ENCODE measurements around the gene ALPK1.
"Not testable (repeated sequence)": the region's sequence is repeated elsewhere in the genome, so short reads cannot be mapped to it uniquely, and the experiment has no call there.

Gene ALPK1

DNA sequence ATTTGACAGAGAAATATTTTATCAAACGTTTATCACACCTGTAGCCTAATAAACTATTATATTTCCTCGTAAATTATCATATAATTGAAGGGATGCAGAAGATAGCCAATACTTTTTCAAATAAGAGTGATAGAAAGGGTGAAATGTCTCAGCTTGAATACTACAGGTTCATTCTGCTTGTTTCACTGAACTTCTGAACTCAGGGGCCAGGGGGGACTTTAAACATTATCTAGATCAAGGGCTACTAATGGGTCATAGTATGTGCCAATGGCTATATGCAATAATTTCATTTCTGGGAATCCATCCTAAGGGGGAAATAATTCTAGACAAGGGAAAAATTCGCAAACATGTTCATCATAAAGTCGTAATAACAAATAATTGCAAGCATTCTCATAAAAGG lies 2.6 kb downstream of the ALPK1 start:
- H3K4me3 ChIP-seq (ENCODE audit: low read depth, low read length), result no peak overlapping the region
- TF ChIP-seq, protein P1, sequence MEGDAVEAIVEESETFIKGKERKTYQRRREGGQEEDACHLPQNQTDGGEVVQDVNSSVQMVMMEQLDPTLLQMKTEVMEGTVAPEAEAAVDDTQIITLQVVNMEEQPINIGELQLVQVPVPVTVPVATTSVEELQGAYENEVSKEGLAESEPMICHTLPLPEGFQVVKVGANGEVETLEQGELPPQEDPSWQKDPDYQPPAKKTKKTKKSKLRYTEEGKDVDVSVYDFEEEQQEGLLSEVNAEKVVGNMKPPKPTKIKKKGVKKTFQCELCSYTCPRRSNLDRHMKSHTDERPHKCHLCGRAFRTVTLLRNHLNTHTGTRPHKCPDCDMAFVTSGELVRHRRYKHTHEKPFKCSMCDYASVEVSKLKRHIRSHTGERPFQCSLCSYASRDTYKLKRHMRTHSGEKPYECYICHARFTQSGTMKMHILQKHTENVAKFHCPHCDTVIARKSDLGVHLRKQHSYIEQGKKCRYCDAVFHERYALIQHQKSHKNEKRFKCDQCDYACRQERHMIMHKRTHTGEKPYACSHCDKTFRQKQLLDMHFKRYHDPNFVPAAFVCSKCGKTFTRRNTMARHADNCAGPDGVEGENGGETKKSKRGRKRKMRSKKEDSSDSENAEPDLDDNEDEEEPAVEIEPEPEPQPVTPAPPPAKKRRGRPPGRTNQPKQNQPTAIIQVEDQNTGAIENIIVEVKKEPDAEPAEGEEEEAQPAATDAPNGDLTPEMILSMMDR (IDR thresholded peaks at IDR 0.05; ENCODE audit: low read depth, low read length, missing control alignments), result no peak
- no peak for DNase-seq (ENCODE audit: low read depth)

DNA sequence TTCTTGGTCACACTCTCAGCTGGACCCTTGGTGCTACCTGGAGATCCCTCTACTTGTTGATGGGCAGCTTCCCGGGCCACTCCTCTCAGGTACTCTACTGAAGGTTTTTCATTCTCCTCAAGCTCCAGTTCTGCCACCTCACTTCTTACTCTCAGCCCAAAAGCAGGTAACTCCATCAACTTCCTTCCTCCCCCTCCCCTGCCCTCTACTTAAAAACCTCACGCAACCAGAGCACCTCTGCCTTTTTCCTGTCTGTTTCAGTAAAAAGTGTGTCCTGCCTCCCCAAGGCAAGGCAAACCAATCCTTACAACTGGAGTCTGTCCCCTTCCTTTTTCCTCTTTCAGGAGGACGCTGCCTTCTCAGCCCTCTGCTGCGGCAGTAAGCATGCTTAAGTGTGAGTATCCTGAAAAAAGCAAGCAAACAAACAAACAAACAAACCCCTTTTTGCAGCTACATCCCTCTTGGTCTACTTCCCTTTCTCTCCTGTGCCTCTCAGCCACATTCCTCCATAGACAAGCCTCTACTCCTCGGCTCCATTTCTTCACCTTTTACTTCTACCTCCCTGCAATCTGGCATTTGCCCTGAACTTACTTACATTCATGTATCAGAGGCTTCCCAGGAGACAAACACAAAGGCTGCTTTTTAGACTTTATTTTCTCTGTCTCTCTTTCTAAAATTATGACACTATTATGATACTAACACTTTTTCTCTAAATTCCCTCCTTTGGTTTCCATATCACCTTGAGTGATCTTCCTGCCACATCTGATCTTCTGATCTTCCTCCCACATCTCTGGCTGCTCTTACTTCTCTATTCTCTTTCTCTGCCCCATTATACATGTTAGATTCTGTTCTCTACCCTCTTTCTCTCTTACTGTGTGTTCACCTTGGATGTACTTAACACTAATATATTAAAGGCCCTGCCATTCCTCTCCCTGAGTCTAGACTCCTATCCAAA lies 5.4 kb downstream of the ALPK1 start:
- TF ChIP-seq, protein P1 (IDR thresholded peaks at IDR 0.05; ENCODE audit: low read depth, low read length, missing control alignments), result no peak
- DNase-seq (ENCODE audit: low read depth), result no peak
- no peak overlapping the region for H3K4me3 ChIP-seq (ENCODE audit: low read depth, low read length)

DNA sequence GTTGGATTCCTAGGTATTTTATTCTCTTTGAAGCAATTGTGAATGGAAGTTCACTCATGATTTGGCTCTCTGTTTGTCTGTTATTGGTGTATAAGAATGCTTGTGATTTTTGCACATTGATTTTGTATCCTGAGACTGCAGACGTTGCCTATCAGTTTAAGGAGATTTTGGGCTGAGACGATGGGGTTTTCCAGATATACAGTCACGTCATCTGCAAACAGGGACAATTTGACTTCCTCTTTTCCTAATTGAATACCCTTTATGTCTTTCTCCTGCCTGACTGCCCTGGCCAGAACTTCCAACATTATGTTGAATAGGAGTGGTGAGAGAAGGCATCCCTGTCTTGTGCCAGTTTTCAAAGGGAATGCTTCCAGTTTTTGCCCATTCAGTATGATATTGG lies 8.3 kb downstream of the ALPK1 start:
- H3K4me3 ChIP-seq (ENCODE audit: low read depth, low read length); DNase-seq (ENCODE audit: low read depth): not testable (repeated sequence)

DNA sequence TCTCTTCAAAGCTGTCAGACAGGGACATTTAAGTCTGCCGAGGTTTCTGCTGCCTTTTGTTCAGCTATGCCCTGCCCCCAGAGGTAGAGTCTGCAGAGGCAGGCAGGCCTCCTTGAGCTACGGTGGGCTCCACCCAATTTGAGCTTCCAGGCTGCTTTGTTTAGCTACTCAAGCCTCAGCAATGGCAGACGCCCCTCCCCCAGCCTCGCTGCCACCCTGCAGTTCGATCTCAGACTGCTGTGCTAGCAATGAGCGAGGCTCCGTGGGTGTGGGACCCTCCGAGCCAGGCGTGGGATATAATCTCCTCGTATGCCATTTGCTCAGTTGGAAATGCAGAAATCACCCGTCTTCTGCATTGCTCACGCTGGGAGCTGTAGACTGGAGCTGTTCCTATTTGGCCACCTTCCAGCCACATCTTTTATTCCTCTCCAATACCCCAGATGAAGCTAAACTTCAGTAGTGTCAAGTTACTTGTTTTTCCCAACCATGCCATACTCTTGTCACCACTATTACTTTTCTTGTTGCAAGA lies 12.2 kb downstream of the ALPK1 start:
- not testable (repeated sequence) for DNase-seq (ENCODE audit: low read depth); H3K4me3 ChIP-seq (ENCODE audit: low read depth, low read length)

DNA sequence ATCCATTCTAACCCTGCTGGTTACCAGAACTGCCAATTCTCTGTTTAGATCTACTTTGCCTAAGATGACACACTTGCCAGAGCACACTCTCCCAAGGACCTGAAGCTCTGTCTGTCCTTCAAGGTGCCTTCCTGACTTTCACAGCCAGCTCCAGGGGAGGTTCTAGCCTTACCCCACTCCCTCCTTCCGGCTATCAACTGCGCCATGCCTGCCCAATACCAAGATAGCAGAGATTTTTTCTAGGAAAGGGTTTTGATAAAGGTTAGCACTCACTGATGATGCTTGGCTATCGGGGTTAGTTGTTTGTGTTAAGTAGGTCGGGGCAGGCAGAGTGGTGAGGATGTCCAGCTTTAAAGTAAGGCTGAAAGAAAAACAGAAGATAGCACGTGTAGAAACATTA lies 14.3 kb downstream of the ALPK1 start:
- TF ChIP-seq, protein P1 (IDR thresholded peaks at IDR 0.05; ENCODE audit: low read depth, low read length, missing control alignments), result no peak
- H3K4me3 ChIP-seq (ENCODE audit: low read depth, low read length), result no peak overlapping the region; the same call in 1 of the 2 replicates
- no peak for DNase-seq (ENCODE audit: low read depth)

DNA sequence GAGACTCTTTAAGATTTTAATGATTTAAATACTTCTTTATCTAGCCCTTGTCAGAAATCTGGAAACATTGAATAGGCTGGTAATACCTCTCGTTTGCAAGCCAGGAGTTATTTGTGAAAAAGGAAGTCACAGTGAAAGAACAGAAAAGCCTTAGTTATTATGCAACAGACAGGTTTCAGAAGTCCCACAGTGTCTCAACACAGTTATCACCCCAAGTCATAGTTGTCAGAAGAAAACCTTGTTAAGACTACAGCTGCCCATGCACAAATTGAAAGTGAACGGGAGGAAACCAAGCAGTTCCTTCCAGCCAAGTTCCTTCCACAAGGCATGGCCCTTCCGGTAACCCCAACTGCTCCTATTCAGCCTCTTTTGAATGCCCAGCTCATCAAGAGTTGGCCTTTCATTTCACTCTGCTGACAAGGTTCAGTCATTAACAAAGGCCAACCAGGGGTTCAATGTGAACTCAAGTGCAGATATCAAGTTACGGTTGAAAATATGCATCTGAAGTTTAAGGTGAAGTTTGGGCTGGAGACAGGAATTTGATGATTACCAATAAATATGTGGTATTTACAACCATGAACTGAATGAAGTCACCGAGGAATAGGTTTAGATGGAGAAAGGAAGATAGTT lies 15.6 kb downstream of the ALPK1 start:
- peak; percentile 91 for DNase-seq (ENCODE audit: low read depth)
- TF ChIP-seq, protein P1 (IDR thresholded peaks at IDR 0.05; ENCODE audit: low read depth, low read length, missing control alignments), result no peak
- H3K4me3 ChIP-seq (ENCODE audit: low read depth, low read length), result peak overlapping the region; percentile 11

DNA sequence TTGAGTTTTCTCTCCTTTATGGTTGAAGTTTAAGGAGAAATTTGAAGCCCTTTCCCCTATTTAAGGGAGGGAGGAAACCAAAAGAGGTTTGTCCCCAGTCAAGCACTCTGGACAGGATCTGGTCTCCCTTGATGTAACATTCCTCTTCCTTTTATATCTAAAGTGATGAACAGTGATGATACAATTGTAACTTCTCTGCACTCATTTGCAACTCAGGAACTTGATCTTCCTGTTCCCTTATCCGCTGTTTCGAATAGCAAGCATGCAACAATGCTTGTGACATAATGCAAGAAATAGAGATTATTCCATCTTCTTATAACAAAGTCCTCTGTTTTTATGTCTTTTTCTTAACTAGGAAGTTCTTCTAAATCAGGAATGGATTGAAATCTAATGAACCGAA lies 18.3 kb downstream of the ALPK1 start:
- TF ChIP-seq, protein P1 (IDR thresholded peaks at IDR 0.05; ENCODE audit: low read depth, low read length, missing control alignments), result no peak
- DNase-seq (ENCODE audit: low read depth), result no peak

More for the DNA sequence above, 18.3 kb downstream of the ALPK1 start:
- H3K4me3 ChIP-seq (ENCODE audit: low read depth, low read length), result no peak overlapping the region

Data from GM12864 (cell line).